GM18507 (cell line): Measurements from ENCODE around the gene ACTR6.
"Not testable (repeated sequence)": the region's sequence is repeated elsewhere in the genome, so short reads cannot be mapped to it uniquely, and the experiment has no call there.

Experiments
- DNase-seq: peaks from one replicate; pipeline ENCODE4 v3.0.0; 2011; ENCODE audit warnings: low read depth; ENCODE audit not compliant: insufficient read length; ENCODE audit errors: extremely low spot score
- FAIRE-seq: peaks from 2 replicates; lab custom pipeline; 2011; peaks lifted over from hg19 to GRCh38; lab: Jason Lieb, UNC

Gene ACTR6

GRCh38 chr12:100263131-100263530 lies 62.5 kb downstream of the ACTR6 start:
- no peak for FAIRE-seq
- no peak for DNase-seq

DNA sequence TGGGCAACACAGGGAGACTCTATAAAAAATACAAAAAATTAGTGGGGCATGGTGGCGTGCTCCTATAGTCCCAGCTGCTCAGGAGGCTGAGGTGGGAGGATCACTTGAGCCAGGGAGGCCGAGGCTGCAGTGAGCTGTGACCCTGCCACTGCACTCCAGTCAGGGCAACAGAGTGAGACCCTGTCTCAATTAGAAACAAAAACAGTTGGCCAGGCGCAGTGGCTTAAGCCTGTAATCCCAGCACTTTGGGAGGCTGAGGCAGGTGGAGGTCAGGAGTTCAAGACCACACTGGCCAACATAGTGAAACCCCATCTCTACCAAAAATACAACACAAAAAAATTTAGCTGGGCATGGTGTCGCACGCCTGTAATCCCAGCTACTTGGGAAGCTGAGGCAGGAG lies 64.5 kb downstream of the ACTR6 start:
- not testable (repeated sequence) for FAIRE-seq

GRCh38 chr12:100265732-100266584 lies 65.3 kb downstream of the ACTR6 start:
- DNase-seq (no peak), FAIRE-seq (no peak)

More for the DNA sequence above, 64.5 kb downstream of the ACTR6 start:
- DNase-seq = not testable (repeated sequence)

DNA sequence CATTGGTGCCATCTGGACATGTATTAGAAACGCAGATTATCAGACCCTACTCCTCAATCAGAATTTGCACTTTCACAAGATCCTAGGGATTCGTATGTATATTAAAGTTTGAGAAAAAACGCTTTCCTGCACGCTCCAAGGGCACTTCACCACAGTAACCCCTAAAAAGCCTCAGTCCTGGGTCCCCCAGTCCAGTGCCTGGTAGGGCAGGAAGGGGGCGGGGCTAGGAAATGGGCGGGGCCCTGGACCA lies 65.9 kb downstream of the ACTR6 start:
- FAIRE-seq = no peak
- peak; percentile 83 for DNase-seq

- DNase-seq (peak; percentile 76), FAIRE-seq (peak; percentile 97)
These were observed 66.4 kb downstream of the ACTR6 start, which contains the start of the genes DEPDC4 and SCYL2 for GRCh38 chr12:100266835-100267602. Gene DEPDC4 (minus strand): TSS chr12:100267079. CDS start chr12:100267076, 3 bp downstream. Gene SCYL2 (plus strand): TSS chr12:100267177. CDS start chr12:100282971, 15,794 bp downstream.

DNA sequence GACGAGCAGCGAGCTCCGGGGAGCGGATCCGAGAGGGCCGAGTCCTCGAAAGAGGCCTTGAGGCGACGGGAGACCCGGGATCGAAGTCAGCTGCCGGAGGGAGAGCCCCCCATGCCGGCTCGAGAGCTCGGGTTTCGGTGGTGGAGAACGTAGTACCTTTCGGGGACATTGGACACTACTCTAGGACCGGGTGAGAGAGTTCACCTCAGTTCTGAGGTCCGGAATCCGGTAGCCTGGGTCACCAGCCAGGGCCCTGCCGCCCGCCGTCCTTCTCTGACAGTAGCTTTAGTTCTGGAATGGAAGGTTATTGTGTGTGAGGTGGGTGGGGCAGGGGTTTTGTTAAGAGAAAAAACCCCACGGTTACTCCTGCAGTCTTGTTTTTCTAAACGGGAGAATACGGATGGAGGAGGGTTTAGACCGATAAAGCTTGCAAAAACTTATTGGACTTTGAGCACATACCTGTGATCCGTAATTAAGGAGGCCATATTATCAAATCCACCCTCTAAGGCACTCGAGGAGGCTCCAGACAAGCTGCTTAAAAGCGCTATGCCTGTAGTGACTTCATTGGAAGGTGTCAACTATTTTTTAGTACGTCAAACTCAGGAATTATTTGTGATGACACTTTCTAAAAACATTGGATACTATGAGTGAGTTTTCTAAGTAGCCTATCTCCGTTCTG lies 67.1 kb downstream of the ACTR6 start:
- DNase-seq = no peak
- no peak for FAIRE-seq

- FAIRE-seq = no peak
- no peak for DNase-seq
These were observed 68.4 kb downstream of the ACTR6 start for GRCh38 chr12:100268835-100269564.

DNA sequence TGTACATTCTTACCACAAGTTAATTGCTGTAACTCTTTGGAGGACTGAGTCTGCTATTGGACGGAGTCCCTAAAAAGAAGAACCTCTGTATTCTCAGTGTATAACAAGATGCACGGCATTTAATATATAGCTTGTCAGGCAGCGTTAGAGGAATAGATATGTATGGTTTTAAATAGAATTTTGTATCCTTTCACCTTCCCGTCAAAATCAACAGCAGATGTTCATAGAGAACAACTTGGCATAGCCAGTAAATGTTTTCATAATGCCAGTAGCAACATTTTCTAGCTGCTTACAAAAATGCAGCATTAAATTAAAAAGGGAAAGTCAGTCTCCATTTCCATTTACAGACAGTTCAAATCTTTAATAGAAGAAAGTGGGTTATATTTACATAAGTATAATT lies 73.2 kb downstream of the ACTR6 start:
- FAIRE-seq = no peak
- no peak for DNase-seq
